Lower leg skin (tissue), 3 donors: ENCODE measurements around the gene APOE.

Experiments
- POLR2A ChIP-seq, 2 donors: fragments of 450-650 bp; IDR thresholded peaks; one replicate each; pipeline ENCODE4 v1.6.1; 2016 to 2017; ENCODE audit warnings: antibody characterized with exemption in 2 of 2, mild to moderate bottlenecking in 1 of 2, moderate library complexity in 1 of 2
- TF ChIP-seq, protein P1 (sequence below), 3 donors: fragments of 450-650 bp; IDR thresholded peaks; one replicate each; pipeline ENCODE4 v1.5.1; 2016; ENCODE audit warnings: antibody characterized with exemption in 3 of 3, mild to moderate bottlenecking in 3 of 3, moderate library complexity in 2 of 3

DNA sequence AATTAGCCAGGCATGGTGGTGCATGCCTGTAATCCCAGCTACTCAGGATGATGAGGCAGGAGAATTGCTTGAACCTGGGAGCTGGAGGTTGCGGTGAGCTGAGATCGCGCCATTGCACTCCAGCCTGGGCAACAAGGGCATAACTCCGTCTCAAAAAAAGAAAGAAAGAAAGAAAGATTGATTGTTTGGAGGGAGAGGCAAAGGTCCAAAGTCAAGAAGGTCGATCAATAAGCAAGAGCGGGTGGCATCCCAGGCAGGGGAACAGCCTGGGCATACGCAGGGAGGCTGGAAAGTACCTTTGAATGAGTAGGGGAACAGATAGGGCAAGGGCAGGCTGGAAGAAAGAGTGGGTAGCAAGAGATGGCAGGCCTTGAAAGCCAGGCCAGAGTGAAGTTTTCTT, 24.5 kb downstream of the APOE start:
- TF ChIP-seq, protein P1, sequence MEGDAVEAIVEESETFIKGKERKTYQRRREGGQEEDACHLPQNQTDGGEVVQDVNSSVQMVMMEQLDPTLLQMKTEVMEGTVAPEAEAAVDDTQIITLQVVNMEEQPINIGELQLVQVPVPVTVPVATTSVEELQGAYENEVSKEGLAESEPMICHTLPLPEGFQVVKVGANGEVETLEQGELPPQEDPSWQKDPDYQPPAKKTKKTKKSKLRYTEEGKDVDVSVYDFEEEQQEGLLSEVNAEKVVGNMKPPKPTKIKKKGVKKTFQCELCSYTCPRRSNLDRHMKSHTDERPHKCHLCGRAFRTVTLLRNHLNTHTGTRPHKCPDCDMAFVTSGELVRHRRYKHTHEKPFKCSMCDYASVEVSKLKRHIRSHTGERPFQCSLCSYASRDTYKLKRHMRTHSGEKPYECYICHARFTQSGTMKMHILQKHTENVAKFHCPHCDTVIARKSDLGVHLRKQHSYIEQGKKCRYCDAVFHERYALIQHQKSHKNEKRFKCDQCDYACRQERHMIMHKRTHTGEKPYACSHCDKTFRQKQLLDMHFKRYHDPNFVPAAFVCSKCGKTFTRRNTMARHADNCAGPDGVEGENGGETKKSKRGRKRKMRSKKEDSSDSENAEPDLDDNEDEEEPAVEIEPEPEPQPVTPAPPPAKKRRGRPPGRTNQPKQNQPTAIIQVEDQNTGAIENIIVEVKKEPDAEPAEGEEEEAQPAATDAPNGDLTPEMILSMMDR (IDR thresholded peaks at IDR 0.05): no peak
- no peak for TF ChIP-seq POLR2A (IDR thresholded peaks at IDR 0.05)
